Esophagus squamous epithelium (tissue), 4 donors: Measurements from ENCODE around the gene CCDC78.

ENCODE experiments used
- CTCF ChIP-seq, 6 experiments: fragments of 450-650 bp in 4 of 6; fragments of 200-600 bp in 2 of 6; sonication (generic) in 2 of 6; IDR thresholded peaks; one replicate each; pipeline ENCODE4 v1.5.1; 2016 to 2019; ENCODE audit warnings: antibody characterized with exemption in 6 of 6, mild to moderate bottlenecking in 4 of 6, moderate library complexity in 4 of 6
- POLR2A ChIP-seq, 4 donors: fragments of 450-650 bp; IDR thresholded peaks; one replicate each; pipeline ENCODE4 v1.6.1; 2017; ENCODE audit warnings: antibody characterized with exemption in 4 of 4, mild to moderate bottlenecking in 4 of 4, moderate library complexity in 3 of 4

DNA sequence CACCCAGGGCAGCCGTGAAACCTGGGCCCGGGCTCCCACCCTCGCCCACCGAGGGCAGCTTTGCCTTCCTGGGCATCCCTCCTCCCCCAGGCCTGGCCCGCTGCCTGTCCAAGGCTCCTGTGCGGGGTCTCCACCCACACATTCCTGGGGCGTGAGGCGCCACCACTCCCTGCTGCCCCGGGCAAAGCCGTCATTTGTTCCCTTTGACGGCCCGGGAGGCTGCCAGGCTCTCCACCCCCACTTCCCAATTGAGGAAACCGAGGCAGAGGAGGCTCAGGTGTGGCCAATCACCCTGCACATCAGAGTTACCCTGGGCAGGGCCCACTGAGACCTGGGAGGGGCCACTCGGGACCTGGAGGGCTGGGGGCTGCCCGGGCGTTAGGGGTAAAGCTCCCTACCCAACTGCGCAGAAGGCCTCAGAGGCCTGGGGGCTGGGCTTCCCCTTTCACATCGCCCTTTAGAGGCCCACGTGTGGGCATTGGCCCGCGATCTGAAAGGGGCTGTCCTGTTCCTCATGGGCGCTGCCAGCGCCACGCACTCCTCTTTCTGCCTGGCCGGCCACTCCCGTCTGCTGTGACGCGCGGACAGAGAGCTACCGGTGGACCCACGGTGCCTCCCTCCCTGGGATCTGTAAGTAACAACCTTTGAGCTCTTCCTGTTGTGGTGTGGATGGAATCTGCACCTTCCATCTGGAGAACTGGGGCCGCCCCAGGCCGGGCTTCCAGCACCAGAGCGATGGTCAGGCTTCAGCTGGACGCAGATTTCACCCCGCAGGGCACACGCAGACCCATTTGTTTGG is 34.5 kb upstream of the CCDC78 start, which contains the start of gene MSLN:
- TF ChIP-seq CTCF (IDR thresholded peaks at IDR 0.05) (no peak), POLR2A (IDR thresholded peaks at IDR 0.05) (no peak)
